GM12892 (cell line): ENCODE results near the gene POU3F2.

Source experiments
- DNase-seq: peaks from one replicate; pipeline ENCODE4 v3.0.0; 2011; ENCODE audit not compliant: insufficient read length
- FAIRE-seq: peaks from 2 replicates; lab custom pipeline; 2011; peaks lifted over from hg19 to GRCh38; lab: Jason Lieb, UNC
- POLR2A ChIP-seq: IDR thresholded peaks from 2 replicates; pipeline ENCODE4 v1.6.1; 2011; ENCODE audit warnings: low read depth, low read length, control low read depth
- POLR2AphosphoS5 ChIP-seq: IDR thresholded peaks from 2 replicates; pipeline ENCODE4 v1.6.1; 2011; ENCODE audit warnings: low read depth, low read length, control low read depth
- TAF1 ChIP-seq: IDR thresholded peaks from 2 replicates; pipeline ENCODE4 v1.6.1; 2011; ENCODE audit warnings: low read depth, mild to moderate bottlenecking, control low read depth, low read length, borderline replicate concordance

The POU3F2 gene

GRCh38 chr6:98840385-98840784, 6.0 kb downstream of the POU3F2 start:
- TF ChIP-seq POLR2A (no peak), TAF1 (no peak), POLR2AphosphoS5 (no peak)
- no peak for DNase-seq
- no peak for FAIRE-seq

DNA sequence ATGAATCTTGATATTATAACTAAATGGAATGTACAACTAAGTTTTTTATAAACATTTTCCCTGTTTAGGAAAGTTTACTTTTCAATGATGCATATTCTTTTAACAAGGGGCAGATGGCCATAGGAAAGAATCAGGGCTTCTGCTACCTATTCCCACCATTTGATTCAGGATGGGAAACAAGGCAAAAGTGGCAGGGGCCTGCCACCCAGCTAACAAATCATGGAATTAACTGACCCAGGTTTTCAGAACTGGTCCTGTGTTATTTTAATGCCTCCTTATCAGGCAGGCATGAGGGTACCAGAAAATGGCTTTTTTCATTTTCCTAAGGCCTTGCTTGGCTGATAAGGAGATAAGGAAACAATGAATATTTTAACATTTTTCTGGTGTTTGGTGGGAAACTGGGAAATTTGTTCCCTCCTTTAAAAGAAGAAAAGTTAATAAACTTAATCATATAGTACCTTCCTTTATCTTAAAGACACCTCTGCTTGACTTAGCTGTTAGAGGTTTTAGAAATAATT, 6.7 kb downstream of the POU3F2 start:
- FAIRE-seq: no peak
- no peak for DNase-seq
- TF ChIP-seq POLR2A: no peak
- TF ChIP-seq TAF1: no peak
- no peak for TF ChIP-seq POLR2AphosphoS5

DNA sequence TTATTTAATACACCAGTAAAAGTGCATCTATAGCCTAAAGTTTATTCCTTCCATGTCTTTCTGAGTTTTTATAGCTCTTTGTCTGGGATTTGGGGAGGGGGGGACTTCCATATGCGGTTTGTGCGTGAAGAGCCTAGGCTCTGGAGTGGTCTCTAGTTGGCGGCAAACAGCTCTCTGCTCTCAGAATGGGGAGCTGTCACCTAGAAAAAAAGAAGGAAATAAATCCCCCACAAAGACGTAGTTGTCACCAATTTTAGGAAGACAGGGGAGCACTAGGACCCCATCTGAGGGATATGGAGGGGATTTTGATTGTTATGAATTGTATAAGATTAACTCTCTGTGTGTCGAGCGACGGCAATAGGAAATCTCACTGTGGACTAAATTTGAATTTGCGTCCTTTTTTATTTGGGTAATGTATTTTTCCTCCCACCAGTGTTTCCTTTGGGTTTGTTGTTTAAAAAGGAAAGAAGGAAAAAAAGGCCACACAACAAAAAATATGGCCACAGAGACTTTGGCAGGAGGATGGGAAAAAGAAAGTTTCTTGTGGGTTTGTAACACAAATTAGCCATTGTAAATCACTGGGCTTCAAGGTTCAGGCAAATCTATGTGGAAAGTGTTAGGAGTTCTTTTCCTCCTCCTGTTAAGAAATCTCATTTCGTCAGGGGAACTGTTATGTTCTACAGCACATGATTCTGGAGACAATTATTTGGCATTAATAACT, 7.4 kb downstream of the POU3F2 start:
- no peak for TF ChIP-seq POLR2A
- no peak for TF ChIP-seq TAF1
- no peak for TF ChIP-seq POLR2AphosphoS5
- FAIRE-seq (no peak), DNase-seq (no peak)

DNA sequence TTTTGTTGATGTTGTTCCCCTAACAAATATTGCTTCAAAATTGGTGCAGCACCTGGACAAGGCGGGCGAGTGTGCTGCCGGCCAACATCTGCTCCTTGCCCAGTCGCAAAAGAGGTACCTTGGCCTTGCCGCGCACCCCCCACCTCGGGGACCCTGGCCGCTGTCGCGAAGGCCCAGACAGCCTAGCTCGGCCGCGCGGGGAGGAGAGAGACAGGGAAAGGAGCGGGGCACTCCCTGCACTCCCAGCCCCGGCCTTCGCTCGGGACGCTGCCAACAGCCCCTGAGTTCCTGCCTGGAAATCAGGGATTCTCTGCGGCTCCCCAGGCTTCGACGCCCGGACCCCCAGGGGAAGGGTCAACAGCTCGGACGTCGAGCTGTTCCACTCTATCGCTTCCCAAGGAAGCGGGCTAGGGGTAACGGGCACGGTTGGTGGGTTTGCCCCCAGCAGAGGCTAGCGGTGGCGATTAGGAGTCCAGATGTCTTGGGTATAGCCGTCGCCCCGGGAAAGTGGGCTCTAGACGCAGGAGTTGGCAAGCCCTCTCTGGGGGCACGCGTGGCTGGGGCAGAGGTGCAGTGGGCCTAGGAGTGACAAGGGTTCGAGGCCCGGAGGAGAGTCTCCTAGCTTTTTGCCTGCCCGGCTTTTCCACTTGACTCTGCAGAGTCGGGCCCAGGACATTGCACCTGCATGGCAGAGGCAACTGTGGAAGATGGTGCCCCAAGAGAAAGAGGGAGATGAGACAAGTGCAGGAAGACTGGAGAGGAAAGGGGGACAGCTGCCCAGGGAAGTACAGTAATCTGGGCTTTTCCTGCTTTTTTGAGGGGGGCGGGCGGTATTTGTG, 8.2 kb downstream of the POU3F2 start:
- FAIRE-seq (no peak), DNase-seq (no peak)
- no peak for TF ChIP-seq POLR2AphosphoS5
- no peak for TF ChIP-seq POLR2A
- no peak for TF ChIP-seq TAF1

- FAIRE-seq: no peak
Measured at GRCh38 chr6:98843271-98844243, 9.2 kb downstream of the POU3F2 start.

DNA sequence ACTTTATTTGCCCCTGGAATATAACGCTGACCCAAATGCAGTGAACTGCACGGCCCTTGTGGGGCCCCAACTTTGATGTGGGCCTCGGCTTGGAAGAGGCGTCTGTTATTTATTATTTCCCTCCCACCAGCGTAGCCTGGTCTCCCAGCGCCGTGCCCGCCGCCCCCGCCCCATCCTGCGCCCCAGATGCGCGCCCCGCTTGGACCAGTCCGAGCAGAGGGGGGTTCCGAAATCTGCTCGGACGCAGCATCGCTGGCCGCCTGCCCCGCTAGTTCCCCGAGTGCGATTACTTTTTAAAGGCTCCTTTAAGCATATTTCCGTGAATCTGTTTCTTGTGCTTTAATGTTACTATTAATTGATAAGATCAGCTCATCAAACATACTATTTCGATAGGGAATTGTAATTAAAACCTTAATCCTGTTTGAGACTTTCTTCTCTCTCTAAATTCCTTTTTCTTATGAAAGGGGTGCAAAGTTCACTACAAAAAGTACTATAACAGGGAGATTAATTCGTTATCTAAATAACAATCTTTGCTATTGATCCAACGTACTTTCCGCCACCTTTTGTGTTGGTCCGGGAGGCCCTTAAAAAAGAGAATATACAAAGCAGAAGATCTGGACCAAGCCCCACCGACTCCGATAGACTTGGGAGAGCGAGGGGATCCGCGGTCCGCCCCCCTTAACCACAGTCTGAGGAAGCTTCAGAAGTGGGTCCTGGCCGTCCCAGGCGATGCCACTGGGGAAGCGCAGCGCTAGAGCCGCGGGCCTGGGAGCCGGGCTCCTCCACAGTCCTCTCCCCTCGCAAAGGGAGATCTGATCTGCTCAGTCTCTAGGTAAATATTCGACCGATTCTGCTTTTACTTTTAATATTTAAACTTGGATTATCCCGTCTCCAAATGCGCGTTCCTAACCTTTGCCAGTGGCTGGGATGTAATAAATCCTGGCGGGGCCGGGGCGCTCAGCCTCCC, 10.2 kb downstream of the POU3F2 start:
- FAIRE-seq (no peak), DNase-seq (no peak)
- TF ChIP-seq POLR2A (no peak), POLR2AphosphoS5 (no peak), TAF1 (no peak)

More at GRCh38 chr6:98843271-98844243, 9.2 kb downstream of the POU3F2 start:
- TF ChIP-seq TAF1: no peak
- TF ChIP-seq POLR2AphosphoS5: no peak
- no peak for DNase-seq

DNA sequence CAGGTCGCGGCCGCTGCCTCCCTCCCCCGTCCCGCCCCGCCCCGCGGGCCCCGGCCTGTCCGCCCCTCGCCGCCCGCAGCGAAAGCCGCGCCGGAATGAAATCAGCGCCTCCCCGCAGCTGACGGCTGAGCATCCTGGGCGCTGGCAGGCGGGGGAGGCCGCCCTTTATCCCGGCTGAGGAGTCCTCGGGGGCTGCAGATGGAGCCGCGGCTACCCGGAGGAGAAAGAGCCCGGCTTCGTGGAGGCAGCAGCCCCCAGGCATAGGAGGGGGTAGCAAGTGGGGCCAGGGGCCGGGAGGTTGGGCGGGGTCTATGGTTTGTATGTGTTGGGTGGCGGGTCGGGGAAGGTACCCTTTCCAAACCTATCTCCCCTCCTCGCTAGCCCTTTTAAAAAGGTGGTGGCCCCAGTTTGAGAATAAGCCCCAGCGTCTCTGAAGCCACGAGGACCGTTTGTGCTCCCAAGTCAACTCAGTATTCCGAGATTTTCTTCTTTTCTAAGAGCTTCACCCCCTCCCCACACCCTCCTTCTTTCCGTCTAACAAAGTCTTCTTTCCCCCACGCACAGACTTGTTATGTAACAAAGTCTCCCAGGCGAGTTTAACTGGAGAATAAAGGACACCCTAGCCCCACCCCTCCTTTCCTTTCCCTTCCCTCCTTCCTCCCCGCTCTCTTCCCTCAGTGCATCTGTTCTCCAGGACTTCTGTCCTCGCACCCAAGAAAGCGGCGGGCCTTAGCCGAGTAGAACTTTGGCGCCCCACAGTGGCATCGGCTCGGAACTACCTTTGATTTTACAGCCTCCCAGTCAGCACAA, 11.0 kb downstream of the POU3F2 start:
- TF ChIP-seq POLR2A (no peak), TAF1 (no peak), POLR2AphosphoS5 (no peak)
- DNase-seq (no peak), FAIRE-seq (peak; percentile 88)

DNA sequence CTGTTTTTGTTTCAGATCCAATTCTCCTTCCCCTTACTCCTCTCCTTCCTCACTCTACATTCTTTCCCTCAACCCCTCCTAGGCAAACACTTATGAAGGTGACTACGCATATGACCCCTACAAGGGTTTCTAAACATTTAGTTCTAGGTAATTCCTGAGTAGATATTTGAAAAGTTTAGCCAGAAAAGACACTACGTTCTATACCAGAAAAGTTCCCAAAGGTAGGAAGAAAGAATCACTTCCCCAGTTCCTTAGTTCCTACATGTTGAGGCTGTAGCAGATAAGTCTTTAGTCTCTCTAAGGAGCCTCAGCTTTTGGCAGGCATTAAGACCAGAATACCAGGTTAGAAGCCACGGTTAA, 11.6 kb downstream of the POU3F2 start:
- no peak for TF ChIP-seq TAF1
- no peak for TF ChIP-seq POLR2A
- no peak for TF ChIP-seq POLR2AphosphoS5
- no peak for FAIRE-seq
- no peak for DNase-seq

DNA sequence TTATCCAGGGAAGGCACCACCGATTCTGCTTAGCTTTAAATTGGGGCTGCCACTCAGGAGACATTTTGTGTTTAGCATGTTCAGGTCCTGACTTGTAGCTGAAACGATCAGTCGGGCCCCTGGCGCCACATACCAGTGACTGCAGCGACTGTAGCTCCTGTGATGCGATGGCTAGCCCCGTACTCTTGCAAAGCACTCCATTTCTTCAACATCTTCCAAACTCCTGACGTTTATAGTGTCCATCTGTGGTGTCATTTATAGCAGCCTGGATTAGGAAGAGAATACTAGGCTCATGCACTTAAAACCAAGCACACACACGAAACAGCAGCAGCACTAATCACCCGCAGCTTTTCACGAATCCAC, 13.0 kb downstream of the POU3F2 start:
- FAIRE-seq (no peak), DNase-seq (no peak)
- no peak for TF ChIP-seq POLR2A
- TF ChIP-seq TAF1: no peak
- TF ChIP-seq POLR2AphosphoS5: no peak
